ENCODE measurements around the gene PGM2L1.
"Not testable (repeated sequence)": the region's sequence is repeated elsewhere in the genome, so short reads cannot be mapped to it uniquely, and the experiment has no call there.

Gene PGM2L1

GRCh38 chr11:74397501-74398243 is 561 bp downstream of the PGM2L1 start:
- DNase-seq, result peak; percentile 62 to 72

- DNase-seq, result no peak
Measured at GRCh38 chr11:74392256-74392655, 6.0 kb downstream of the PGM2L1 start.

- no peak for DNase-seq
Measured at GRCh38 chr11:74391193-74391592, 7.0 kb downstream of the PGM2L1 start.

GRCh38 chr11:74390697-74391096 is 7.5 kb downstream of the PGM2L1 start:
- DNase-seq, result no peak

DNA sequence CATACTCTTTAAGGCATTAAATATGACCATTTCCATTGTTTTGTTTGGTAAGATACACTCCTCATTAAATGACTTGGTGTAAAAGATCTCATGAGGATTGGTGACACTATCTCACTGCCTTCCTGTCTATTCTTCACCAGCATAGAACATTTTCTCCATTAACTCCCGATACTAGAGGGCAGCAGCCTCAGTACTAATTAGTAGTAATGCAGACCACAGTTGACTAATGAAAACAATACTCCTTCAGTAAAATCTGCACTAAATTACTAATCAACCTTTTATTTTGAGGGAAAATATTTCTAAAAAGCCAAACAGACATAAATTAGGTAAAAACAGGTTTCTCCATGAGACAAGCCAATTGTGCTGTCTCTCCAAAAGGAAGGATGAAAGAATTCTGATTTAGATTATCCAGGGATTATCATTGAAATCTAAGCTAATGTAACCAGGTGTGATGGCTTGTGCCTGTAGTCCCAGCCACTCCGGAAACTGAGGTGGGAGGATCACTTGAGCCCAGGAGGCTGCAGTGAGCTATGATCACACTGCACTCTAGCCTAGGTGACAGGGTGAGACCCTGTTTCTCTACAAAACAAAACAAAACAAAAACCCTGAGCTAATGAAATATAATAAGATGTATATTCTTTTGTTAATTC is 9.4 kb downstream of the PGM2L1 start:
- peak; percentile 66 to 70 for DNase-seq

- no peak for DNase-seq
Measured at GRCh38 chr11:74384641-74385040, 13.6 kb downstream of the PGM2L1 start.

DNA sequence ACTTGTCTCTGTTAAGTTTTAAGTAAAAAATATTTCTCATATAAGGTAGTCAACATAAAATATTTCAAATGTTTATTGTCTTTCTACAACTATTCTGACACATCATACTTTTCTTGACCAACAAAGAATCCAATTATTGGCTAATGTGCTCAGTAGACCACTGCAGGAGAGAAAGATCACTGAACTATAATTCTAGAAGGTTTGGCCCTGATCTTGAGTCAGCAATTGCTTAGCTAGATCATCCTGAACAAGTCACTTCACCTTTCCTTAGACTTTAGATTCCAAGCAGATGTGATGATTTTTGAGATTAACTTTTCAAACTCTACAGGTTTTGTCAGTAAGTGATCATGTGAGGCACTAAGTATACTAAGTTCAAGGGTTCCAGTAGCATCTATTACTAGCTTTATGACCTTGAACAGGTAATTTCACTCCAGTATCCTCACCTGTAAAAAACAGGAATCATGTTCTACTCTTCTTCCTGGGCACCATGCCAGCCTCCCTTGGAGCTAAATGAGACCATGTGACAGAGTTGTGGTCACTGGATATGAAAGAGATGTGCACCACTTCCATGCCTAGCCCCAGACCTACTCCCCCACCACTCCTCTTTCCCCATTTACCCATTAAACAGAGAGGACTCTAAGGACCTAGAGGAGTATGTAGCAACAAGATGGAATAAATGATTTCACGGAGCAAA is 17.3 kb downstream of the PGM2L1 start:
- DNase-seq, result no peak

- DNase-seq, result no peak
Measured at GRCh38 chr11:74377689-74378088, 20.5 kb downstream of the PGM2L1 start.

DNA sequence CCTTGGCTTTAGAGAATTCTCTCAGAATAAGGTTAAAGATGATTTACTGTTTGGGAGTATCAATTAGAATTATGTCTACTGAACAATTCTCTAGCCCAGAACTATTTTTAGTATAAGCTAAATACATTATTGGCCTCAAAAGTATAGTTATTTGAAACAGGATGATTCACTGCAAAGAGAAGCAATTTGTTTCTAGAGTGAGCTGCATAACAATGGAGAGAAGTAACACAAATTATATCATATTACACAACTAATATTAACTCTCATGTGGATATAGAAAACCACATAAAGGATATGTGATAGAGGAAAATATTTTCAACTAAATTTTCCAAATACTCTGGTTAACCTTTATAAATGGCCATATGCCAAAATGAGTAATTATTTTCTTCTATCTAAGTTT is 24.9 kb downstream of the PGM2L1 start:
- no peak for DNase-seq

GRCh38 chr11:74371269-74372052 is 26.8 kb downstream of the PGM2L1 start:
- no peak for DNase-seq

DNA sequence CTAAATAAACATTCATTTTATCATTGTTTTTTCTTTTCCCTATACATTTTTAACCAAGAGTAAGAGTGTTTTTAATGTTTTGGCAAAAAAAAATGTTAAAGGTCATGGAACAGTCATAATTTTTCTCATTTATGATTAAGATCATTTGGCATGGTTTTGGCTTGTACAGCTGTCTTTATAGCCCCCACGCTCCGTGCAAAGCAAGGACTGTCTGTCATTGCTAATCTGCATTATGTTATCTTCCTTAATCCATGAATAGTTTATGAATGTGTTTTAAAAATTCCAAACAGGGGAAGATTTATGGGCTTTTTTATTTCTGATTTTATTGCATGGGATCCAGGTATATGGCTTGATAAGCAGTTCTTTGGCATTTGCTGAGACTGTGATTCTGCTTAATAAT is 28.1 kb downstream of the PGM2L1 start:
- DNase-seq, result no peak

- DNase-seq, result no peak
Measured at GRCh38 chr11:74367881-74368280, 30.4 kb downstream of the PGM2L1 start.

- DNase-seq, result no peak
Measured at GRCh38 chr11:74366576-74366975, 31.7 kb downstream of the PGM2L1 start.

DNA sequence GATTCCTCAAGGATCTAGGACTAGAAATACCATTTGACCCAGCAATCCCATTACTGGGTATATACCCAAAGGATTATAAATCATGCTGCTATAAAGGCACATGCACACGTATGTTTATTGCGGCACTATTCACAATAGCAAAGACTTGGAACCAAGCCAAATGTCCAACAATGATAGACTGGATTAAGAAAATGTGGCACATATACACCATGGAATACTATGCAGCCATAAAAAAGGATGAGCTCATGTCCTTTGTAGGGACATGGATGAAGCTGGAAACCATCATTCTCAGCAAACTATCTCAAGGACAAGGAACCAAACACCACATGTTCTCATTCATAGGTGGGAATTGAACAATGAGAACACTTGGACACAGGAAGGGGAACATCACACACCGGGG is 32.4 kb downstream of the PGM2L1 start:
- DNase-seq, result not testable (repeated sequence)

DNA sequence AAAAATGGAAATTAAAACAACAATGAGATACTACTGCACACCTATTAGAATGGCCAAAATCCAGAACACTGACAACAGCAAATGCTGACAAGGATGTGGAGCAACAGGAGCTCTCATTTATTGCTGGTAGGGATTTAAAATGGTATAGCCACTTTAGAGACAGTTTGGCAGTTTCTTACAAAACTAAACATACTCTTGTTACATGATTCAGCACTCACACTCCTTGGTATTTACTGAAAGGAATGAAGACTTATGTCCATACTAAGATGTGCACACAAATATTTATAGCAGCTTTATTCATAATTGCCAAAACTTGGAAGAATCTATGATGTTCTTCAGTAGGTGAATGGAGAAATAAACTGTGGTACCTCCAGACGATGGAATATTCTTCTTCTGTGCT is 40.8 kb downstream of the PGM2L1 start:
- no peak for DNase-seq

- no peak for DNase-seq
Measured at GRCh38 chr11:74355626-74356025, 42.6 kb downstream of the PGM2L1 start.

DNA sequence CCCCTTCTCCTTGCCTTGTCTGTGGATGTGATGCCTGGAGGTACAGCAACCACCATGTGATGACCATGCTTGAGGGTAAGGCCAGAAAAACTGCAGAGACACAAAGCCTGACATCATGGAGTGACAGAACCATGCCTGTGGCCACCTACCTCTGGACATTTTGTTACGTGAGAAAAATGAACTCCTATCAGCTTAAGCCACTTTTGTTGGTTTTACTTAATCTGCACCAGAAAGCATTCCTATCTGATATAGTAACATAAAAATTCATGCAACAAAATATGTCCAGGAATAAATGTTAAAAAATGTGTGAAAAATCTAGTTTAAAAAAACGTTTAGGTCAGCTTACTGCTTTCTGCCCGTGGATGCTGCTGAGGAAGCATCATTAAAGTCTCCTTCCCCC is 44.2 kb downstream of the PGM2L1 start:
- no peak for DNase-seq

DNA sequence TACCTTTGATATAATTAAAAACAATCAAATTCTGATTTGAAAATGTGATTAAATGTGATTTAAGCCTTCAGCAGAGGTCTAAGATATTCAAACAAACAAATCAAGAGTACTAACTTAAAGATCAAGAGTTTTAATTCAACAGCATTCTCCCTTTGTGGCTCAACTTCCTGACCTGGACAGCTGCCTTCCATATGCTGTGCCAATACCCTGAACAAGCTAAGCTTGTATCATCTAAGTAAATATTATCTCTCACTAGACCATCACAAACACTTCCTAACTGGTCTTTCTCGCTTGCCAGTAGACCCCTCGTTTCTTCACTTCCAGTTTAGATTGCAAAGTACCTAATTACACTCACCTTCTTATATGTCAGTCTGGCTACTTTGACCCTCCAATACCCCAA is 50.9 kb downstream of the PGM2L1 start:
- no peak for DNase-seq

GRCh38 chr11:74345420-74345819 is 52.8 kb downstream of the PGM2L1 start:
- no peak for DNase-seq

GRCh38 chr11:74341921-74342320 is 56.3 kb downstream of the PGM2L1 start:
- DNase-seq, result no peak

- DNase-seq, result no peak
Measured at GRCh38 chr11:74339619-74340018, 58.6 kb downstream of the PGM2L1 start.

GRCh38 chr11:74338963-74339362 is 59.3 kb downstream of the PGM2L1 start:
- DNase-seq, result no peak

- DNase-seq, result no peak
Measured at GRCh38 chr11:74333193-74333592, 65.0 kb downstream of the PGM2L1 start.
